CD4-positive, alpha-beta T cell (primary cell): ENCODE measurements around the gene PMPCB. TPM values are rescaled to one million over a fixed set of nuclear protein-coding genes. Genes with fewer than 3 reads are reported as not detected.
"Not testable (repeated sequence)": the region's sequence is repeated elsewhere in the genome, so short reads cannot be mapped to it uniquely, and the experiment has no call there.

ENCODE experiments used
- ATAC-seq: fragments of 200-7000 bp; cut with Tn5 transposase; one replicate; pipeline ENCODE4 v1.10.0; 2022; ENCODE audit warnings: mild to moderate bottlenecking; ENCODE audit not compliant: poor library complexity
- CTCF ChIA-PET: fragments of 350-600 bp; sonication (Branson Sonifier 250); formaldehyde crosslinking; loops from one replicate; lab custom pipeline; 2021; ENCODE audit warnings: antibody characterized with exemption, inconsistent platforms; lab: Charles Lee
- POLR2A ChIA-PET: fragments of 350-600 bp; sonication (Branson Sonifier 250); formaldehyde crosslinking; loops from one replicate; lab custom pipeline; 2021; ENCODE audit warnings: antibody characterized with exemption, inconsistent platforms; lab: Charles Lee
- DNase-seq, 14 experiments: peaks; one replicate each; pipeline ENCODE4 v3.0.0-alpha.2; 2013 to 2020; ENCODE audit warnings: mixed read lengths in 2 of 14
- H3K27ac ChIP-seq, 2 donors: one replicate each; pipeline versions ENCODE4 v1.5.1 to v1.7.0; 2013; ENCODE audit warnings: low read length in 2 of 2, low read depth in 1 of 2, mild to moderate bottlenecking in 1 of 2
- H3K27me3 ChIP-seq, 2 experiments: 1 replicate in 1 of 2; 2 replicates in 1 of 2; pipeline versions ENCODE4 v1.6.1 to v1.7.0; 2013; ENCODE audit warnings: low read length in 2 of 2, control low read depth in 1 of 2, mild to moderate bottlenecking in 1 of 2, moderate library complexity in 1 of 2; ENCODE audit not compliant: insufficient read depth in 2 of 2, control insufficient read depth in 1 of 2
- H3K36me3 ChIP-seq: one replicate; pipeline ENCODE4 v1.6.1; 2013; ENCODE audit warnings: low read length, control low read depth; ENCODE audit not compliant: insufficient read depth
- H3K4me1 ChIP-seq: one replicate; pipeline ENCODE4 v1.6.1; 2013; ENCODE audit warnings: low read length, control low read depth; ENCODE audit not compliant: insufficient read depth
- H3K4me3 ChIP-seq: one replicate; pipeline ENCODE4 v1.5.1; 2013; ENCODE audit warnings: mild to moderate bottlenecking, low read length, moderate library complexity
- H3K9me3 ChIP-seq, 2 experiments: 1 replicate in 1 of 2; 2 replicates in 1 of 2; pipeline versions ENCODE4 v1.6.1 to v1.7.0; 2013; ENCODE audit warnings: low read length in 2 of 2, mild to moderate bottlenecking in 2 of 2, control low read depth in 1 of 2, moderate library complexity in 1 of 2; ENCODE audit not compliant: control insufficient read depth in 1 of 2, insufficient read depth in 1 of 2
- H3K27ac Mint-ChIP-seq: one replicate; pipeline ENCODE4 v1.8.0; 2020; ENCODE audit warnings: mixed read lengths
- H3K27me3 Mint-ChIP-seq: one replicate; pipeline ENCODE4 v1.8.0; 2021; ENCODE audit warnings: mixed read lengths
- H3K36me3 Mint-ChIP-seq: one replicate; pipeline ENCODE4 v1.8.0; 2021; ENCODE audit warnings: low read depth, mixed read lengths
- H3K4me1 Mint-ChIP-seq: one replicate; pipeline ENCODE4 v1.8.0; 2021; ENCODE audit warnings: low read depth, mixed read lengths
- H3K4me3 Mint-ChIP-seq: one replicate; pipeline ENCODE4 v1.8.0; 2020; ENCODE audit warnings: mild to moderate bottlenecking, mixed read lengths
- H3K9me3 Mint-ChIP-seq: one replicate; pipeline ENCODE4 v1.8.0; 2020; ENCODE audit warnings: mixed read lengths
- intact Hi-C, 2 experiments: fragments of 100-400 bp; cut with DNase I in 1 of 2; cut with micrococcal nuclease in 1 of 2; formaldehyde crosslinking; loops; one replicate each; pipeline versions ENCODE4 v1.15.1 to v1.9.0; 2023 to 2025; cut with DNase I, micrococcal nuclease
- polyA plus RNA-seq, 2 donors: library from polyadenylated mRNA; unstranded; fragments of 120-200 nt; gene quantifications; one replicate each; pipeline ENCODE4 v1.2.1, GENCODE V29; 2013
- total RNA-seq, 174 experiments: library from RNA in 2 of 174; stranded (reverse) in 2 of 174; gene quantifications; one replicate each; pipeline ENCODE4 v1.2.3 and lab custom pipeline; 2021 to 2026
- TF ChIP-seq, protein P1 (sequence below): fragments of 200-600 bp; IDR thresholded peaks from one replicate; pipeline ENCODE4 v1.8.0; 2022; ENCODE audit warnings: antibody characterized with exemption, mild to moderate bottlenecking

PMPCB gene, protein sequence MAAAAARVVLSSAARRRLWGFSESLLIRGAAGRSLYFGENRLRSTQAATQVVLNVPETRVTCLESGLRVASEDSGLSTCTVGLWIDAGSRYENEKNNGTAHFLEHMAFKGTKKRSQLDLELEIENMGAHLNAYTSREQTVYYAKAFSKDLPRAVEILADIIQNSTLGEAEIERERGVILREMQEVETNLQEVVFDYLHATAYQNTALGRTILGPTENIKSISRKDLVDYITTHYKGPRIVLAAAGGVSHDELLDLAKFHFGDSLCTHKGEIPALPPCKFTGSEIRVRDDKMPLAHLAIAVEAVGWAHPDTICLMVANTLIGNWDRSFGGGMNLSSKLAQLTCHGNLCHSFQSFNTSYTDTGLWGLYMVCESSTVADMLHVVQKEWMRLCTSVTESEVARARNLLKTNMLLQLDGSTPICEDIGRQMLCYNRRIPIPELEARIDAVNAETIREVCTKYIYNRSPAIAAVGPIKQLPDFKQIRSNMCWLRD
- total RNA-seq (100 to 1,000 TPM; 101 to 103 TPM), total RNA-seq (lab: John Stamatoyannopoulos, UW) (83.1 to 198 (median 127) reads per million in 172 experiments)
- polyA plus RNA-seq (2013, experiment 1 of 2) = 70.9 TPM
- polyA plus RNA-seq (2013, experiment 2 of 2) = 68.3 TPM

DNA sequence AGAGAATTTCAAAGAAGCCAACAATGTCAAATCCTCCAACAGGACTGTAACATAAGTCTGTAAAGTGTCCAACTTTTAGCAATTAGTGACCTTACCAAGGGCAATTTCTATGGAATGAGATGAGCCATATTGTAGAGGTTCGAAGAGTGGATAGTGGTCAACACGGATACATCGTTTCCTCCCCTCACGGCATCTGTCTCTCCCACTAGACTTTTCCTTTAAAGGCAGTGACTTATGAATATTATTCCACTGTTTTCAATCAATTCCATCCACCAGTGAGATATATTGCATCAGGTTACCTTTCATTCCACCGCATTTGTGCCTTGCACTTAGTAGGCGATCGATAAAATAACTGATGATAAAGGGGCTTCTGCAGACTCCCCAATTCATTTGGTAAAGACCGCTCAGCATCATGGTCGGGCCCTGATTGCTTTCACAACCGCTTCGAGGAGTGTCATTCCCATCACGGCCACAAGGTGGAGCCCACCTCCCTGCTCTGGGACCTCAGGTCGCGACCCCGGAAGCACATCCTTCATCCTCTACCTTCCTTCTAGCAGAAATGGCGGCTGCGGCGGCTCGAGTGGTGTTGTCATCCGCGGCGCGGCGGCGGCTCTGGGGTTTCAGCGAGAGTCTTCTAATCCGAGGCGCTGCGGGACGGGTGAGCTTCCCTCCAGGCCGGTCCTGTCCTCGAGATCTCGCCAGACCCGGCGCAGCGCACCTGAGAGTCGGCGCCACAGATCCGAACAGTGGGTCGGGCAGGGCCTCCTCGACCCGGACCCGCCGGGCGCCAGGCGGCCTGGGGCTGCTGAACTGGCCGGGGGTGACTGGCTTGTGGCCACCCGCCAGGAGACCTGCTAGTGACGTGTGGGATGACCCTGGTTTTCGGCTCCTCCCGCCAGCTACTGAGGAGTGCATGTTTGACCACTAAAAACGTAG, at the start of gene PMPCB:
Gene PMPCB (plus strand): TSS at position 535 of the 936 bp plus-strand sequence. CDS start 25 bp downstream, at position 560.
- H3K27ac ChIP-seq = peak within 1 kb of the TSS; percentile 80 to 87
- Mint-ChIP-seq H3K9me3 (no peaks in the 10 kb centered on the region), H3K4me1 (peaks cover 42% of the 10 kb centered on the region), H3K27ac (peak within 1 kb of the TSS; percentile 85), H3K36me3 (peaks cover 42% of the 10 kb centered on the region), H3K4me3 (peak within 1 kb of the TSS; percentile 94), H3K27me3 (no peaks in the 10 kb centered on the region)
- H3K4me1 ChIP-seq = peaks cover 20% of the 10 kb centered on the region
- peak; percentile 99 for ATAC-seq
- ChIA-PET CTCF (interaction anchor here (0.5 to 1.2 kb wide), 3 partner anchors 14 to 50 kb away, joined by 3 to 4 read pairs (median 3); partner anchors contain the start of gene PSMC2), POLR2A (interaction anchor here (0.6 to 1.6 kb wide), 5 partner anchors 11 to 51 kb away, joined by 3 to 6 read pairs (median 3); partner anchors contain the start of genes DNAJC2 and PSMC2)
- H3K36me3 ChIP-seq = peaks cover 28% of the 10 kb centered on the region
- H3K4me3 ChIP-seq = peak within 1 kb of the TSS; percentile 80
- DNase-seq = peak; percentile 93 to 98 (median 96)
- TF ChIP-seq, protein P1, sequence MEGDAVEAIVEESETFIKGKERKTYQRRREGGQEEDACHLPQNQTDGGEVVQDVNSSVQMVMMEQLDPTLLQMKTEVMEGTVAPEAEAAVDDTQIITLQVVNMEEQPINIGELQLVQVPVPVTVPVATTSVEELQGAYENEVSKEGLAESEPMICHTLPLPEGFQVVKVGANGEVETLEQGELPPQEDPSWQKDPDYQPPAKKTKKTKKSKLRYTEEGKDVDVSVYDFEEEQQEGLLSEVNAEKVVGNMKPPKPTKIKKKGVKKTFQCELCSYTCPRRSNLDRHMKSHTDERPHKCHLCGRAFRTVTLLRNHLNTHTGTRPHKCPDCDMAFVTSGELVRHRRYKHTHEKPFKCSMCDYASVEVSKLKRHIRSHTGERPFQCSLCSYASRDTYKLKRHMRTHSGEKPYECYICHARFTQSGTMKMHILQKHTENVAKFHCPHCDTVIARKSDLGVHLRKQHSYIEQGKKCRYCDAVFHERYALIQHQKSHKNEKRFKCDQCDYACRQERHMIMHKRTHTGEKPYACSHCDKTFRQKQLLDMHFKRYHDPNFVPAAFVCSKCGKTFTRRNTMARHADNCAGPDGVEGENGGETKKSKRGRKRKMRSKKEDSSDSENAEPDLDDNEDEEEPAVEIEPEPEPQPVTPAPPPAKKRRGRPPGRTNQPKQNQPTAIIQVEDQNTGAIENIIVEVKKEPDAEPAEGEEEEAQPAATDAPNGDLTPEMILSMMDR = peak; percentile 88
- intact Hi-C loops = loop anchor here (1.0 to 10.0 kb wide), 10 partner anchors 17 to 1620 kb away; partner anchors contain the start of genes FBXL13 (in 1 of the 2), ORC5 (in 1 of the 2) and PSMC2 (in 1 of the 2)
- no peaks in the 10 kb centered on the region for H3K9me3 ChIP-seq
- no peaks in the 10 kb centered on the region for H3K27me3 ChIP-seq

DNA sequence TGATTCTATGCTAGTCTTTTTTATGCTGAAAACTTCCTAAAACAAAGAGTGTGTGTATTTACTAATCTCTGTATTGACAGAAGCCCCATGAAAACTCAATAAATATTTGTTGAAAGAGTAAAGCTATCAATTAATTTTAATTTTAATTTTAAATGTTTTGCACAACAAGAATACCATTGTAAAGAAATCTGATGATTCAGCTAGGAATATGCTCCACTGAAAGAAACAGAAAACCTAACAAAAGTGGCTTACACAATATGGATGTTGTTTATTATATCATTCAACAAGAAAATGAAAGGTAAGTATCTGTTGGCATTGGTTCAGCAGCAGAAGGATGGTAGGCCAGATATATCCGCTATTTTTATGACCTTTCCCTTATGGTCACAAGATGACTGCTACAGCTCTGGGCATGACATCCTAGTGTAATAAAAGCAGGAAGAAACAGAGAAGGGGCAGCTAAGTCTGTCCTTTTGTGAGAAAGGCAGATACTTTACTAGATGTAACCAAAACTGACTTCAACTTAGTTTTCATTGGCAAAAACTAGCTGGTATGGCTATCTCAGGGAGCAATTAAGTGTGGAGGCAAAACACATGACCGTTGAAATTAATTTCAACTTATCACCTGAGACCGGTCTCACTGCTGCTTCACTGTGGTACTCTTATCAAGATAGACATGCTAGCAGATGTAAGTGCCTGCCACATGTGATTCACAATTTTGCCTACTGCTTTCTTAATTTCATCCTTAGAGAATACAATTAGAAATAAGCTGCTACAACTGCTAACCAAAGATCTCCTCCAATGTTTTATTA, 43.3 kb upstream of the PMPCB start:
- H3K4me3 ChIP-seq, CTCF ChIA-PET, POLR2A ChIA-PET, H3K27me3 Mint-ChIP-seq, H3K27ac Mint-ChIP-seq, DNase-seq, H3K27ac ChIP-seq, H3K4me3 Mint-ChIP-seq, H3K27me3 ChIP-seq, H3K9me3 ChIP-seq, ATAC-seq, intact Hi-C loops, H3K4me1 ChIP-seq, H3K36me3 ChIP-seq, H3K36me3 Mint-ChIP-seq, H3K9me3 Mint-ChIP-seq, H3K4me1 Mint-ChIP-seq: not testable (repeated sequence)

DNA sequence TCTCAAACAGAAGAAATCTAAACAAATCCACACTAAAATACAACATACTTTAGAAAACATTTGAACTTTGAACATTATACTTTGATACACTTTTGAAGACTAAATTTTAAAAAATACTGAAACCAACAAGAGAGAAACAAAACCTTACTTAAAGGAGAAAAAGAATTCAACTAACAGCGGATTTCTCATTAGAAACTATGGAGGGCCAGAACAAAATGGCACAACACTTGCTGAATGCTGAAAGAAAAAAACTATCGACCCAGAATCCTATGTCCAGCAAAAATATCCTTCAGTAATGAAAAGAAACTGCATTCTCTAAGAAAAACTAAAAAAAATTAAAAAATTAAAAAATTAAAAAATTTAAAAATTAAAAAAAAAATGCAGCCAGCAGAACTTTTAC, 33.2 kb upstream of the PMPCB start:
- ATAC-seq, DNase-seq, H3K36me3 ChIP-seq, intact Hi-C loops, CTCF ChIA-PET, H3K27me3 Mint-ChIP-seq, H3K4me1 ChIP-seq, H3K9me3 Mint-ChIP-seq, H3K4me3 ChIP-seq, H3K4me1 Mint-ChIP-seq, H3K27ac ChIP-seq, H3K4me3 Mint-ChIP-seq, H3K27me3 ChIP-seq, POLR2A ChIA-PET, H3K27ac Mint-ChIP-seq, H3K9me3 ChIP-seq, H3K36me3 Mint-ChIP-seq: not testable (repeated sequence)

DNA sequence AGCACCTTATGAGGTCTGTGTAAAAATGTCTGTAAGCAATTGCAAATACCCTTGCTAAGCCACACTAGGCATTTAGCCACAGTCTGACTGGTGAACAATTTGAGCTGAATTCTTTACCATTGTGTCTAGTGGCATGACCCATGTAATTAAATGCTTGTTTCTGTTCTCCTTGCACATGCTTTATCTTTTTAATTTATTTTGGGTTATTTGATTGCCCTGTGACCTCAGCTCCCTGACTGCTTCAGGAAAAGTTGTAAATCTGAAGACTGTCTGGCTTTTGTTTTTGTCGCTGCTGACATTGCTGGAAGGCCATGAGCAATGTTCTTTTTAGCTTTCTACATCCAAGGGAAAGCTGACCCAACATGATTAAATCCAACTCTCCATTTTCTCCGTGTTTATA, 31.0 kb upstream of the PMPCB start:
- H3K9me3 Mint-ChIP-seq, POLR2A ChIA-PET, H3K36me3 ChIP-seq, H3K4me3 ChIP-seq, H3K4me3 Mint-ChIP-seq, H3K27ac ChIP-seq, H3K27me3 Mint-ChIP-seq, DNase-seq, H3K9me3 ChIP-seq, intact Hi-C loops, H3K27me3 ChIP-seq, H3K36me3 Mint-ChIP-seq, ATAC-seq, H3K4me1 ChIP-seq, CTCF ChIA-PET, H3K4me1 Mint-ChIP-seq, H3K27ac Mint-ChIP-seq: not testable (repeated sequence)

DNA sequence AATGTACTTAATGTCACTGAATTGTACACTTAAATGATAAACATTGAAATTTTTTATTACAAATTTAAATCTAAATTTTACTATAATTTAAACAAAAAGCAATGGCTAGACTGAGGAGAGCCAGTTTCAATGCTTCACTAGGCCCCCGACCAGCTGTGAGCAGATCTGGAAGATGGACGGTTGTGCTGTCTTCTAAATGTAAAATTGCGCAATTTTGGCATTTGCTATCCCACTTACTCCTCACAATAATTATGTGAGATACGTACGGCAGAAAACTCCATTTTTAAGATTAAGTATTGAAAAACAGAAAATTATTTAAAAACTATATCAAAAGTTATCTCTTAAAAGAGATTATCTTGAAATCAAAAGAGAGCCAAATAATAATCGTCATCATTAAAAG, 23.9 kb upstream of the PMPCB start:
- H3K27me3 ChIP-seq, H3K4me3 Mint-ChIP-seq, intact Hi-C loops, H3K36me3 ChIP-seq, H3K9me3 ChIP-seq, H3K27me3 Mint-ChIP-seq, DNase-seq, H3K4me3 ChIP-seq, H3K4me1 ChIP-seq, H3K27ac Mint-ChIP-seq, H3K36me3 Mint-ChIP-seq, ATAC-seq, H3K9me3 Mint-ChIP-seq, POLR2A ChIA-PET, CTCF ChIA-PET, H3K27ac ChIP-seq, H3K4me1 Mint-ChIP-seq: not testable (repeated sequence)
